Stimulated activated CD4-positive, alpha-beta T cell treated with anti-CD3 and anti-CD28 coated beads, Interleukin-4, amount 100 ng/mL, for 1 hour (primary cell): ENCODE results near the gene WWC1.

Experiments used
- DNase-seq: peaks from one replicate; pipeline ENCODE4 v3.0.0-alpha.2; 2020

WWC1 gene

DNA sequence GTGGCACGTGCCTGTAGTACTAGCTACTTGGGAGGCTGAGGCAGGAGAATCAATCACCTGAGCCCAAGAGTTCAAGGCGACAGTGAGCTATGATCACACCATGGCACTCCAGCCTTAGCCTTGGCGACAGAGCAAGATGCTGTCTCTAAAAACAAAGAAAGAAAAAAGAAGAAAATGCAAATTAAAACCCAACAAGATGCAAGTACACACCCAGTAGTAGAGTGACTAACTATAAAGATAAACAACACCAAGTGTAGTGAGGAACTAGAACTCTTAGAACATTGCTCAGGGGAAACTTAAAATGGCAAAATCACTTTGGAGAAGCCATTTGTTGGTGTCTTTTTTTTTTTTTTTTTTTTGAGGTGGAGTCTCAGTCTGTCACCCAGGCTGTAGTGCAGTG lies 160.1 kb downstream of the WWC1 start:
- DNase-seq, result no peak

DNA sequence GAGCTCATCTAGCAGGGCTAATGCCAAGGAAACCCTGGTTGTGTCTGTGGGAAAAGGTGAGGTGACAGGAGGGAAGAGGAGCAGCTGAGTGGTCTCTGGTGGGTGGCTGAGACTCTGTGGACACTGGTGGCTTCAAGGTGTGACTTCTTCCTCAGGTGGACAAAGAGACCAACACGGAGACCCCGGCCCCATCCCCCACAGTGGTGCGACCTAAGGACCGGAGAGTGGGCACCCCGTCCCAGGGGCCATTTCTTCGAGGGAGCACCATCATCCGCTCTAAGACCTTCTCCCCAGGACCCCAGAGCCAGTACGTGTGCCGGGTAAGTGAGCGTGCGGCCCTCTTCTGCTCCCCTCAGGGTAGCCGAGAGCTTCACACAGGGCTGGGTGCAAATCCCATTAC lies 163.8 kb downstream of the WWC1 start:
- no peak for DNase-seq

DNA sequence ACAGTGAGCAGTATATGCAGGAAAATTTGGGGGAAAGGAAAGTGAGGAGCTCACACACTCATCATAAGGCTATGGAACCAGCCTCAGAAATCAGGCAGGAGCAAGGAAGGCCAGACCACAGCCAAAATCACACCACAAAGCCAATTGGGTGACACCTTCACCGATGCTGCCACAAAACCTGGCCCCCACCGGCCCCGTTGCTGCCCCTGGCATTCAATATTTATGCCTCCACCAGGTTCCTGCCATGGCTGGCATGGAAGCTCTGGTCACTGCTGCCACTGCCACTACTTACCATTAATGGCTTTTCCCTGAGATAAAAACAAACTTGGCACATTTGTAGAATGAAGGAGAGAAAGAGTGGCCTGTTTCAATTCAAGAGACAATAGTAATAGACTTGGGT lies 166.1 kb downstream of the WWC1 start:
- no peak for DNase-seq

DNA sequence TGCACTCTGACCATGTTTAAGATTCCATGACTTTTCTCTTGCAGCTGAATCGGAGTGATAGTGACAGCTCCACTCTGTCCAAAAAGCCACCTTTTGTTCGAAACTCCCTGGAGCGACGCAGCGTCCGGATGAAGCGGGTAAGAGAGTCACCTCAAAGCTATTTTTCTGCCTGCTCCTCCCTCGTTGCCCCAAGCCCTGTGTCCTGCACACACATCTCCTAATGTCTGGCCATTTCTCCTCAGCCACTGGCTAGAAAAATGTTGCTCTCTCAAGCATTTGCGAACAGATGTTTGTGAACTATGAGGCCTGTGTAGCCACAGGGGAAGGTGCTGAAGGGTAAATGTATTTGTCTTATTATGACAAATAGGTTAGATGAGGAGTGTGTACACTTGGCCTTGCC lies 169.2 kb downstream of the WWC1 start:
- DNase-seq, result no peak

DNA sequence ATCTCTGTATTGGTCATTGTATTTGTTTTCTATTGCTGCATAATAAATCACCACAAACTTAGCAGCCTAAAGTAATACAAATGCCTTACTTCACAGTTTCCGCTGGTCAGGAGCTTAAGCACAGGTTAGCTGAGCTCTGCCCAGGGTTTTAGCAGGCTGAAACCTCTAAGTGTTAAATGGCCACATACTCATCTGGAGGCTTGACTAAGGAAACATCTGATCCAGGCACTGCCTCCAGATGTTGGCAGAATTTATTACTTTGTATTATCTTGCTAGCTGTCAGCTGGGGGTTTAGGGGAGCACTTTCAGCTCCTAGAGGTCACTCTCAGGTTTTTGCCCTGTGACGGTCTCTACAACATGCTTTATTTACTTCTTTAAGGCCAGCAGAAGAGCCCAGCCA lies 171.6 kb downstream of the WWC1 start:
- DNase-seq, result no peak

DNA sequence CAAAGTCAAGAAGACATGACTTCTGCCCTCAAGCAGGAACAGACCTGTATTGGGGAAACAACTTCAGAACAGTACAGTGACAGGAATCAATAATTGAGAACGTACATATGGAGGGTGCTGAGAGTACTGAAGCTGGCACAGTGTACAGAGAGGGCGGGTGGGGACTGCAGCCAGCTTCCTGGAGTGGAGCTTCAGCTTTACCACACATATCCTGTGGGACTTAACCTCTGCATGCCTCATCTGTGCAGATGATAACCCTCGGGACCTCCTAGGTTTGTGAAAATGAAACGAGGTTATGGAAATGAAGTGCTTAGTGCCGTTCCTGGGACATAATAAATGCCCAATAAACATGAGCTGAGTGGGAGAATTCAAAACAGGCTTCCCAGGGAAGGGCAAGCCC lies 172.8 kb downstream of the WWC1 start:
- no peak for DNase-seq

DNA sequence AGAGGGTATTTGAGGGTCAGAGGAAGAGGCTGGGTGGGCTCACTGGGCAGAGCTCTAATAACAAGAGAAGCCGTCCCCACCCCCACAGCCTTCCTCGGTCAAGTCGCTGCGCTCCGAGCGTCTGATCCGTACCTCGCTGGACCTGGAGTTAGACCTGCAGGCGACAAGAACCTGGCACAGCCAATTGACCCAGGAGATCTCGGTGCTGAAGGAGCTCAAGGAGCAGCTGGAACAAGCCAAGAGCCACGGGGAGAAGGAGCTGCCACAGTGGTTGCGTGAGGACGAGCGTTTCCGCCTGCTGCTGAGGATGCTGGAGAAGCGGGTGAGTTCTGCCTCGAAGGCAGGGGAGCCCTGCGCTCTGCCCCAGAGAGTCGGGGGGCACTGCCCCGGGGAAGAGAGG lies 173.2 kb downstream of the WWC1 start:
- DNase-seq, result no peak

DNA sequence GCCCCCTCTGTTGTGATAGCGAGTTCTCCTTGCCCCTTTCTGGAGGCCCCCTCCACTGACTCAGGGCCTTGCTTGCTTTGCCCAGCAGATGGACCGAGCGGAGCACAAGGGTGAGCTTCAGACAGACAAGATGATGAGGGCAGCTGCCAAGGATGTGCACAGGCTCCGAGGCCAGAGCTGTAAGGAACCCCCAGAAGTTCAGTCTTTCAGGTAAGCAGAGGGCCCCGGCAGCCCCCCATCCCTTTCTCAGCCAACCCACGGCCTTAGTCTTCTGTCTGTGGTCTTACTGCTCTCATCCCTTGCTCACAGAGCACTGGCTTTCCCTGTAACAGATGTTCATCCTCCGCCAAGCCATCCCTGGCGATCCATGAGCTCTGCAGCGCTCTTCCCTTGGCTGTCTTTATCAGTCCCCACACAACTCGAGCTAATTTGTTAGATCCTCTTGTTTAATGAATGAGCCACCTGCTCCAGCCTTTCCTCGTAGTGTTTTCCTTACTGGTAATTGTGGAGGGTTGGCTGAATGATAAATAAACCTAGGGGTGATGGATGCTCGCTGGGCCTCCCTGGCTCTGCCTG lies 176.4 kb downstream of the WWC1 start:
- no peak for DNase-seq

DNA sequence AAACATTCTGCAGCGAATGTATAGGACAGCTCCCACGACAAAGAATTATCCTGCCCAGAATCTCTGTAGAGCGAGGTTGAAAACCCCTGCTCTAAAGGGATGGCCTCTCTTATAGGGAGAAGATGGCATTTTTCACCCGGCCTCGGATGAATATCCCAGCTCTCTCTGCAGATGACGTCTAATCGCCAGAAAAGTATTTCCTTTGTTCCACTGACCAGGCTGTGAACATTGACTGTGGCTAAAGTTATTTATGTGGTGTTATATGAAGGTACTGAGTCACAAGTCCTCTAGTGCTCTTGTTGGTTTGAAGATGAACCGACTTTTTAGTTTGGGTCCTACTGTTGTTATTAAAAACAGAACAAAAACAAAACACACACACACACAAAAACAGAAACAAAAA lies 177.4 kb downstream of the WWC1 start:
- DNase-seq, result no peak

DNA sequence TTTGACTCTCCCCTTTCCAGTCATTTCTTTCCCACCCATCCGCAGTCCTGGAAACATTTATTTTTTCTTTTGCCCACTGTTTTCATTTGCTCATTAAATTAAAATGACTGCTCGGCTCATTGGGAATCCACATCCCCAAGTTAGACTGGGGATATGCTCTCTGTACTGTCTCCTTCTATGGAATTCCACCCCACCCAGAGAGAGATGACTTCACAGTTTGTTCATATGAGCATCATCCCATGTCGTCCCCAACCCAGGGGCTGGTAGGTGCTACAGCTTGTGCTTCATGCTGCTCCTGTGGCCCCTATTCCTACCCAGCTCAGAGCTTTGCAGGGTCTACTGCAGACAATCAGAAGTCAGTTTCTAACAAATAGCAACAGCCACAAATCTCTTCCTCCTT lies 178.4 kb downstream of the WWC1 start:
- DNase-seq, result no peak

DNA sequence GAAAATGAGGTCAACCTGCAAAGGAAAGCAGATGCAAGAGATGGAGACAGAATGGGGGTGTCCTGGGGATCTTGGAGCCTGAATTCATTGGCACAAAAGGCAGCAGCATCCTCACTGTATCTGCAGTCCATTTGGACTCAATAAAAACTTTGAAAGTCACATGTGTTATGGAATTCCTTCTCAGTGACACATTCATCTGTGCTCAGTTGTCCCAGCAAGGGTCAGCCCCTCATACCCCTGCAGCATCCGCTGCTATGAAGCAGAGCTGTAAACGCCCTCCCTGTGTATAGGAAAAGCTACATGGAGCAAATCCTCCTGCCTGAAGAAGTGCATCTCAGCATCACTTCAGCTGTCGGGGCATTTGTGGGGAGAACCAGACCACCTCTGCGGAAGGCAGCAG lies 180.3 kb downstream of the WWC1 start:
- DNase-seq, result no peak

DNA sequence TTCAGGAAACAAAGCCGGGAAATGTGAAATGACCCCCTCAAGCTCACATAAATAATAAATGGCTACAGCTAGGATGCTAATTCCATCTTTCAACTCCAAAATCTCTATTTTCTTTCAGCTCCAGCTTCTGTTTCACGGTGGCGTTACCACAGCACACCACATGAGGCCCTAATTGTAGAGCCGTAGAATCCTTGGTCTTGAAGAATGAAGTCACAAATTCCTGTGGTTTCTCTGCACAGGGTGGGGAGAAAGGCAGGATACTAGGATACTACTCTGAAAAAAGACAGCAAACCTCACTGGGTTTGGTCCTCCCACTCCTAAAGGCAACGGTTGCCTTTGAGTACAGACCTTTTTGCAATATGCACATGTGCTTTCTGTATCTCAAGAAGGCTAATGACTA lies 180.9 kb downstream of the WWC1 start:
- no peak for DNase-seq

DNA sequence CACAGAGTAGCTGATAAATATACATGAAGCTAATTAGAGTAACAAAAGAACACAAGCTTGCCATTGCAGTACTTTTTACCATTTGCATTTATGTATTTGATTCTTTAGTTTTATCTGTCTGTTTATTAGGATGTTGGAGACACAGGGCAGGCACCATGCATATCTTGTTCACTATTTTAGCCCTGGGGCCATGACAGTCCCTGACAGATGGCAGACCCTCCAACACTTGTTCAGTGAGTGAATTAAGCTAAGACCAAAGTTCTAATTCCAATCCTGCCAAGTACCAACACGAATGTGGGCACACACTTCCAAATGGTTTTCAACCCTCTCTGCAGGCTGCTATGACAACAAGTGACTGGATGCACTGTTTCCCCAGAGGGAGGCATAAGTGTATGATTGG lies 182.9 kb downstream of the WWC1 start:
- no peak for DNase-seq

DNA sequence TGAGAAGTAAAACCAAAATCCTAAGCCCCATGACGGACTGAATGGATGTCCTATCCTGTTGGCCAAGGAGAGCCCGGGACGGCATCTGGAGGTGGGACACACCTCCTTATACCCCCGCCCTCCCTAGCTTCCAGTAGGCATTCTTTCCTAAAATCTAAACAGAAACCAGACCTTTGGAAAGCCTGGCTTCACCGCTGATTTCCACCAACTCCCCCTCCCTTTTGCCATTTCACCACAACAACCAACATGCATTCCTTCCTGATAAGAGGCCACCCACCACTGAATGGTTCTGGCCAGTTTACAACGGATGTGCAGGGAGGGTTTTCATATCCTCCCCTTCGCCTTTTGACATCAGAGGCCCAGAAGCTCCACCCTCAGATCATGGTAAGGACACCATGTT lies 185.6 kb downstream of the WWC1 start:
- DNase-seq, result no peak

DNA sequence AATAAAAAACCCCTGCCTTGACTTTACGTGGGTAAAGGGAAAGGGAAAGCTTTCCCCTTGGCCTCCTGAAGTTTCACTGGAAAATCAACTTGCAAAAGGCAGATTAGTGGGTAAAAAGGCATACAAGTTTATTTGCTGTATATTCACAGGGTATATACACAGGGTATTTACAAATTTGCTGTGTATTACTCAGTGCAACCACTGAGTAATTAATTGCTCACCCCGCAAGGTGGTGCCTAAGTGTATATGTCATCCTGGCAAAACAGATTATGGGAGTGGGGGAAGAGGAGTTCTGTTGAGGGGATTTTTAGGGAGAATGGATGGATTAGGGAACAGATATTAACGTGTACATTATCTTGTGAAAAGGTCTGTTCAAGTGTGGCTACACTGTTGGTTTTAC lies 187.7 kb downstream of the WWC1 start:
- DNase-seq, result no peak

DNA sequence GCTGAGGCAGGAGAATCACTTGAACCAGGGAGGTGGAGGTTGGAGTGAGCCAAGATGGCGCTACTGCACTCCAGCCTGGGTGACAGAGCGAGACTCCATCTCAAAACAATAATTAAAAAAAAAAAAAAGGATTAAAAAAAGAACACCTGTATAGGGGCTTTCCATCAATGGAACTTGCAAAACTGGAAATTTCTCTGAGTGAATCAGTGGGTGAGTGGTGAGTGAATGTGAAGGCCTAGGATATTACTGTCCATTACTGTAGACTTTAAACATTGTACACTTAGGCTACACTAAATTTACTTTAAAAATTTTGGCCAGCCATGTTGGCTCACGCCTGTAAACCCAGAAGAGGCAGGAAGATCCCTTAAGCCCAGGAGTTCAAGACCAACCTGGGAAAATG lies 189.2 kb downstream of the WWC1 start:
- DNase-seq, result no peak

DNA sequence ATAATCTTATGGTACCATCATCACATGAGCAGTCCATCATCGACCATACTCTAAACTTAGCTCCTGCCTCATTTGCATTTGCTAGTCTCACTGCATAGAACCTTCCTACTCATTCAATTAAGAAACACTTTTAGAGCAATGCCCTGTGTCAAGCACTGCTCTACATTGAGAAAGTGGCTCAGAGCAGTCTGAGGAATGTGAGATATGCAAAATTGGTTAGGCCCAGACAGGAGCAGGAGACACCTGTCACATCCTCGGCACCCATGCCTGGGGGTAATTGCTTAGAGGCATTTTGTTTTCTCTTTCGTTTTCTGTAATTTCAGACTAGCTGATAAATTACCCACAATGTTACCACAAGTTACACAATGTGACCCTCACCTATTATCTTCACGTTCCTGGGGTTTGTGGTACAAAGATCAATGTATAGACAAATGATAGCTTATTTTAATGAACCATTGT lies 189.9 kb downstream of the WWC1 start:
- DNase-seq, result no peak

DNA sequence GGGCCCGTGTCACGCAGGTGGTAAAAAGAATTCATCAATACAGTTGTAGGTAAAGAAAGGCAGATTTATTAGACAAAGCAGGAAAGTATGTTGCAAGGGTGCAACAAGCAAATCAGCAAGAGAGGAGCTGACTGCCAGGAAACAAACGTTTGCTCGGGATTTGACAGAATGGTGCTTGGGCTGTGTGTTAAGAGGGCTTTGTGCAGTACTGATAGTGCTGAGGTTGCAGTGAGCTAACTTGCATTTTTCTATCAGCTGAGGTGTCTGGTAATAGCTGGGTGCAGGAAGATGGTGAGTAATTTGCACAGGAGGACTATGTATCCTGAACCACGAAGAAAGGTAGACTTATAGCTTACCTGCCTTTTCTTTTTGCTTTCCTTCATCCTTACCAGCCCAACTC lies 190.9 kb downstream of the WWC1 start:
- no peak for DNase-seq

DNA sequence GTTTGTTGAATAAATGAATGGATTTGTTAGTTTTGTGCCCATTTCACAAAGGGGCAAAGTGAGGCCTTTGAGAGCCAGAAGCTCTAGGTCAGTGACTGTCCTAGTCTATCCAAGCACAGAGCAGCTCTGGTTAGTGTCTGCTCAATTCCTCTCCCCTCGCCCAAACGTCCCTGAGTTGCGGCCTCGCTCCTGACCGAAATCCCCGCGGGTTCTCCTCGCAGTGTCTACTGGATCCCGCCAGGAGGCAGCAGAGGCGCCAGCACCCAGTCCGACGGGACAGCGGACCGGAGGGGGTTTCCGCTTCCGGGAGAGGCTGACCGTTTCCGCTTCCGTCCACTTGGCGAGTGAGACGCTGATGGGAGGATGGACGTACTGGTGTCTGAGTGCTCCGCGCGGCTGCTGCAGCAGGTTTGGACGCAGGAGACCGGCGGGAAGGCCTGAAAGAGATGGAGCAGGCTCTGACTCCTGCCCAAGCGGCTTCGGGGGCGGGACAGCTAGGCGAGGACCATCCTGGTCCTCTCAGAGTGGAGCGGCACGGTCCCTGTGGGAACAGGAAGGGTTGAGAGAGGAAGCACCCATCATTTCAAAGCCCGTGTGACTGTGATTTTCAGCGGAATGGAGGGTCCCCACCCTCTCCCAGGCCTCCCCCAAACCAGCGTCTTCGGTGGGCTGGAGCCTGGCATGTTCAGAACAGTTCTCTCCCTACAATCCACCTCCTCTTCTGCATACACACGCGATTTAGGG lies 194.9 kb downstream of the WWC1 start, which contains the start of gene RARS1:
TSS of gene RARS1 (plus strand) at position 336 of the 744 bp plus-strand sequence. CDS start at position 364, 28 bp downstream.
- DNase-seq, result peak; percentile 90

DNA sequence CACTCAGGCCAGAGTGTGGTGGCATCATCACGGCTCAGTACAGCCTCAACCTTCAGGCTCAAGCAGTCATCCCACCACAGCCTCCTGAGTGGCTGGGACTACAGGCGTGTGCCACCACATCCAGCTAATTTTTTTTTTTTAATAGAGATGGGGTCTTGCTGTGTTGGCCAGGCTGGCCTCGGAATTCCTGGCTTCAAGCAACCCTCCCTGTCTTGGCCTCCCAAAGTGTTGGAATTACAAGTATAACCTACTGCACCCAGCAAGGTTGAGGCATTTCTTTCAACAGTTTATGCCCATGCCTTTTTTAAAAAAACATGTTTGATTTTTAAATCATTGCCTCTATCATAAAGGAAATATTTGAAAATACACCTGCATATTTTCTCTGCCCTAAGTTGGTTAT lies 197.6 kb downstream of the WWC1 start:
- DNase-seq, result no peak

DNA sequence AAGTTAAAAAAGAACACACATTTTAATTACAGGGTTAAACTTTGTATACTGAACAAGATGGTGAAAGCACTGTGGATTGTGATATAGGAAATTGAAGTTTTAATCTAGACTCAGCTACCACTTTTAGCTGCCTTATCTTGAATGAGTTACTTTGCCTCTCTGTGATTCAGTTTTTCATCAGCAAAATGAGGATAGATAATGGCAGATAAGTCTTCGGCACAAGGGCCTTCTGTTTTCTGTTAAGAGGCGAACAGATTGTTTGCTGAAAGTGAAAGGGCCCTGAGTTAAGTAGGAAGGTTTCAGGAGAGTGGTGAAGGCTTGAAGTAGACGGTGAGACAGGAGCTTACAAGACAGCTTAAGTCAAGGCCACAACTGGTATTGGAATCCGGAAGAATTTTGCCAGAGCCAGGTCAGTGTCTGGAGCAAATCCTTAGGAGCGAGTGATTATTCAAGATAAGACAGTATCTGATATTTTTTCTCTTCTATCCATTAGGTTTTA lies 202.7 kb downstream of the WWC1 start:
- no peak for DNase-seq

DNA sequence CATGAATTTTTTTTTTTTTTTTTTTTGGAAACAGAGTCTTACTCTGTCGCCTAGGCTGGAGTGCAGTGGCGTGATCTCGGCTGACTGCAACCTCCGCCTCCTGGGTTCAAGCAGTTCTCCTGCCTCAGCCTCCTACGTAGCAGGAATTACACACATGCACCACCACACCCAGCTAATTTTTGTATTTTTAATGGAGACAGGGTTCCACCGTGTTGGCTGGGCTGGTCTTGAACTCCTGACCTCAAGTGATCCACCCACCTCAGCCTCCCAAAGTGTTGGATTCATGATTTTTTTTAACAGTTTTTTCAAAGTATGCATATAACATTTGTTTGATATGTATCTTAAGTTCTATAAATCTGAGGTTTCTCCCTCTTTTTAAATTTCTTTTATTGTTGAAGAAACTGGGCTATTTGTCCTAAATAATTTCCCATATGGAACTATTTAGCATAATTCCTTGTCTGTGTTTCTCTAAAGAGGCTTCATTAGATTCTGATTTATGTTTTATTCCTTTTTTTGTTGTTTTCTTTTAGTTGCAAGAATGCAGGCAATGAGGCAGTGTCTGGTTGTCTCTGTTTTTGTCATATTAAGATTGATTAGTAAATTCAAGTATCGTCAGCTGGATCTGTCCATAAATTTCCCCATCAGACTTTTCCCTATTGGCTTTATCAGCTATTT lies 211.3 kb downstream of the WWC1 start:
- no peak for DNase-seq

DNA sequence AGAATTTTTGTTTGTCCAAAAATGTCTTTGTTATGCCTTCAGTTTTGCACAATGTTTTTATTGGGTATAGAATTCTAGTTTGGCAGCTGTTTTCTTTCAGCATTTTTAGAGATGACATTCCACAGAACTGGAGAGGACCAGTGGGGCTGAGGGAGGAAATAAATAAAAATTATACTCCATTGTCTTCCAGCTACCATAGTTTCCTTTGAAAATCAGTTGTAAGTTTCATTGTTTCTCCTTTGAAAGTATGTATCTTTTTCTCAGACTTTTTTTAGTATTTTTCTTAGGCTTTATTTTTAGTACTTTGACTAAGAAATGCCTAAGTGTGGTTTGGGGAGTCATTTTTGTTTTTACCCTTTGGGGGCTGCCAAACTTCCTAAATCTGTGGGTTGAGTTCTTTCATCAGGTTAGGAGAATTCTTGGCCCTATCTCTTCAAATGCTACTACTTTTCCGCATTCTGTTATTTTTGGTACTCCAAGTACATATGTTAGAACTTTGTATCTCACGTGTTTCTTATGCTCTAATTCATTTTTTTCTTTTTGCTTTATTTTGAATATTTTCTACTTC lies 222.5 kb downstream of the WWC1 start:
- no peak for DNase-seq
